NCI-H1436 (cell line): Measurements from ENCODE around the gene RNF13.
A peak's percentile ranks its signal among the peaks of the same experiment; 100 is the strongest.

Experiments
- DNase-seq: peaks from one replicate; lab custom pipeline; 2025; lab: John Stamatoyannopoulos, UW

RNF13 gene

GRCh38 chr3:149812606-149813366, at the start of gene RNF13:
Gene RNF13, plus strand, starts transcription at chr3:149813215. Its CDS starts 32,812 bp downstream, at chr3:149846027.
- peak; percentile 92 for DNase-seq

- DNase-seq = no peak
These were observed 49.3 kb upstream of the RNF13 start for GRCh38 chr3:149763565-149764195.

GRCh38 chr3:149764302-149764701, 48.7 kb upstream of the RNF13 start:
- DNase-seq = no peak

GRCh38 chr3:149765762-149766334, 47.2 kb upstream of the RNF13 start:
- peak; percentile 6 for DNase-seq

- DNase-seq = no peak
These were observed 45.3 kb upstream of the RNF13 start for GRCh38 chr3:149767720-149768119.

GRCh38 chr3:149768704-149769103, 44.3 kb upstream of the RNF13 start:
- DNase-seq = no peak

GRCh38 chr3:149770246-149770645, 42.8 kb upstream of the RNF13 start:
- no peak for DNase-seq

GRCh38 chr3:149771652-149772271, 41.3 kb upstream of the RNF13 start:
- DNase-seq = peak; percentile 64

GRCh38 chr3:149772861-149773260, 40.2 kb upstream of the RNF13 start:
- DNase-seq = no peak

GRCh38 chr3:149776170-149776569, 36.8 kb upstream of the RNF13 start:
- no peak for DNase-seq

- no peak for DNase-seq
These were observed 35.4 kb upstream of the RNF13 start for GRCh38 chr3:149777414-149778214.

- DNase-seq = no peak
These were observed 31.8 kb upstream of the RNF13 start for GRCh38 chr3:149781211-149781610.

GRCh38 chr3:149781741-149782140, 31.3 kb upstream of the RNF13 start:
- no peak for DNase-seq

GRCh38 chr3:149783576-149783975, 29.4 kb upstream of the RNF13 start:
- DNase-seq = no peak

- no peak for DNase-seq
These were observed 28.8 kb upstream of the RNF13 start for GRCh38 chr3:149784064-149784704.

- DNase-seq = no peak
These were observed 22.7 kb upstream of the RNF13 start for GRCh38 chr3:149790268-149790667.

GRCh38 chr3:149790698-149791097, 22.3 kb upstream of the RNF13 start:
- DNase-seq = no peak

- DNase-seq = peak; percentile 20
These were observed 20.4 kb upstream of the RNF13 start, which contains the start of gene ANKUB1 for GRCh38 chr3:149792452-149793270. Gene ANKUB1, minus strand, starts transcription at chr3:149792554. Its CDS starts 188 bp downstream, at chr3:149792366.

- no peak for DNase-seq
These were observed 17.0 kb upstream of the RNF13 start for GRCh38 chr3:149796026-149796425.

- DNase-seq = no peak
These were observed 12.3 kb upstream of the RNF13 start for GRCh38 chr3:149800693-149801092.
